GM19468 (cell line): Measurements from ENCODE around the gene EBF3.

Source experiments
- ATAC-seq: cut with Tn5 transposase; IDR thresholded peaks from one replicate; pipeline ENCODE4 v1.9.1; 2021; ENCODE audit warnings: mild to moderate bottlenecking, moderate library complexity, moderate number of reproducible peaks; ENCODE audit not compliant: unreplicated experiment; ENCODE audit errors: extremely low read depth

EBF3 gene

GRCh38 chr10:129949411-129949810, 14.7 kb downstream of the EBF3 start:
- ATAC-seq: no peak

GRCh38 chr10:129946859-129947258, 17.2 kb downstream of the EBF3 start:
- ATAC-seq: no peak

- ATAC-seq: no peak
Observed at GRCh38 chr10:129945941-129946760, 17.9 kb downstream of the EBF3 start.

- no peak for ATAC-seq
Observed at GRCh38 chr10:129945526-129945925, 18.5 kb downstream of the EBF3 start.

- ATAC-seq: no peak
Observed at GRCh38 chr10:129945064-129945463, 19.0 kb downstream of the EBF3 start.

GRCh38 chr10:129944456-129944855, 19.6 kb downstream of the EBF3 start:
- ATAC-seq: no peak

GRCh38 chr10:129942936-129943715, 20.9 kb downstream of the EBF3 start:
- no peak for ATAC-seq

- ATAC-seq: no peak
Observed at GRCh38 chr10:129942391-129942790, 21.7 kb downstream of the EBF3 start.

- no peak for ATAC-seq
Observed at GRCh38 chr10:129942019-129942277, 22.1 kb downstream of the EBF3 start.

- ATAC-seq: no peak
Observed at GRCh38 chr10:129941199-129942018, 22.7 kb downstream of the EBF3 start.

- ATAC-seq: no peak
Observed at GRCh38 chr10:129940617-129941198, 23.4 kb downstream of the EBF3 start.

- no peak for ATAC-seq
Observed at GRCh38 chr10:129939416-129940275, 24.4 kb downstream of the EBF3 start.

GRCh38 chr10:129938460-129938859, 25.6 kb downstream of the EBF3 start:
- no peak for ATAC-seq

- no peak for ATAC-seq
Observed at GRCh38 chr10:129937351-129937751, 26.7 kb downstream of the EBF3 start.

GRCh38 chr10:129936923-129937300, 27.2 kb downstream of the EBF3 start:
- ATAC-seq: no peak

GRCh38 chr10:129936266-129936922, 27.7 kb downstream of the EBF3 start:
- no peak for ATAC-seq

GRCh38 chr10:129935867-129936152, 28.3 kb downstream of the EBF3 start:
- no peak for ATAC-seq

GRCh38 chr10:129935102-129935866, 28.8 kb downstream of the EBF3 start:
- ATAC-seq: no peak
